Nephron (organoid): ENCODE measurements around the gene RD3L.

Experiments
- H3K27ac Mint-ChIP-seq, 3 experiments: 2 replicates each; pipeline ENCODE4 v1.8.0; 2020; ENCODE audit warnings: mixed read lengths in 3 of 3, mild to moderate bottlenecking in 2 of 3, moderate library complexity in 1 of 3
- H3K27me3 Mint-ChIP-seq: 2 replicates; pipeline ENCODE4 v1.8.0; 2021; ENCODE audit warnings: low read depth, mild to moderate bottlenecking, moderate library complexity, mixed read lengths
- H3K36me3 Mint-ChIP-seq: 2 replicates; pipeline ENCODE4 v1.8.0; 2020; ENCODE audit warnings: low read depth, mixed read lengths
- H3K4me1 Mint-ChIP-seq: 2 replicates; pipeline ENCODE4 v1.8.0; 2020; ENCODE audit warnings: mixed read lengths
- H3K4me3 Mint-ChIP-seq, 3 experiments: 2 replicates each; pipeline ENCODE4 v1.8.0; 2020; ENCODE audit warnings: mild to moderate bottlenecking in 3 of 3, mixed read lengths in 3 of 3, moderate library complexity in 2 of 3
- H3K9me3 Mint-ChIP-seq: 2 replicates; pipeline ENCODE4 v1.8.0; 2020; ENCODE audit warnings: mixed read lengths
- CTCF ChIP-seq, 3 experiments: fragments of 200-600 bp; sonication (generic); IDR thresholded peaks; one replicate each; pipeline ENCODE4 v1.5.0; 2021; ENCODE audit warnings: antibody characterized with exemption in 3 of 3; ENCODE audit not compliant: unreplicated experiment in 3 of 3

RD3L gene

GRCh38 chr14:103910984-103911383, 31.3 kb downstream of the RD3L start:
- peaks cover 26% of the 10 kb centered on the region for H3K36me3 Mint-ChIP-seq
- peaks cover 6% of the 10 kb centered on the region for H3K4me1 Mint-ChIP-seq
- TF ChIP-seq CTCF (IDR thresholded peaks at IDR 0.05; ENCODE audit: unreplicated experiment in 3 of 3): no peak
- no peak overlapping the region for H3K4me3 Mint-ChIP-seq
- no peak overlapping the region for H3K27ac Mint-ChIP-seq
- H3K27me3 Mint-ChIP-seq: no peaks in the 10 kb centered on the region
- no peaks in the 10 kb centered on the region for H3K9me3 Mint-ChIP-seq

GRCh38 chr14:103910262-103910935, 31.9 kb downstream of the RD3L start:
- peak overlapping the region; percentile 24 to 48 (median 45) for H3K4me3 Mint-ChIP-seq

GRCh38 chr14:103909531-103910261, 32.6 kb downstream of the RD3L start:
- Mint-ChIP-seq H3K4me3 (no peak overlapping the region), H3K9me3 (no peaks in the 10 kb centered on the region), H3K4me1 (peaks cover 6% of the 10 kb centered on the region), H3K27ac (peak overlapping the region; percentile 5 to 62 (median 37)), H3K36me3 (peaks cover 17% of the 10 kb centered on the region), H3K27me3 (peaks cover 4% of the 10 kb centered on the region)
- no peak for TF ChIP-seq CTCF (IDR thresholded peaks at IDR 0.05; ENCODE audit: unreplicated experiment in 3 of 3)

More at GRCh38 chr14:103910262-103910935, 31.9 kb downstream of the RD3L start:
- Mint-ChIP-seq H3K9me3 (no peaks in the 10 kb centered on the region), H3K27me3 (peaks cover 4% of the 10 kb centered on the region), H3K36me3 (peaks cover 21% of the 10 kb centered on the region), H3K27ac (peak overlapping the region; percentile 5 to 62 (median 37)), H3K4me1 (peaks cover 6% of the 10 kb centered on the region)
- TF ChIP-seq CTCF (IDR thresholded peaks at IDR 0.05; ENCODE audit: unreplicated experiment in 3 of 3): peak; percentile 87 to 90 (median 88)

GRCh38 chr14:103908580-103908979, 33.7 kb downstream of the RD3L start:
- no peaks in the 10 kb centered on the region for H3K9me3 Mint-ChIP-seq
- peaks cover 4% of the 10 kb centered on the region for H3K27me3 Mint-ChIP-seq
- H3K36me3 Mint-ChIP-seq: peaks cover 10% of the 10 kb centered on the region
- peak overlapping the region in 2 of 3 experiments; percentile 73 to 89 for H3K27ac Mint-ChIP-seq
- no peak for TF ChIP-seq CTCF (IDR thresholded peaks at IDR 0.05; ENCODE audit: unreplicated experiment in 3 of 3)
- no peak overlapping the region for H3K4me3 Mint-ChIP-seq
- H3K4me1 Mint-ChIP-seq: peaks cover 6% of the 10 kb centered on the region

GRCh38 chr14:103905842-103906456, 36.4 kb downstream of the RD3L start:
- H3K36me3 Mint-ChIP-seq: no peaks in the 10 kb centered on the region

More at GRCh38 chr14:103905842-103906456, 36.4 kb downstream of the RD3L start:
- TF ChIP-seq CTCF (IDR thresholded peaks at IDR 0.05; ENCODE audit: unreplicated experiment in 3 of 3): no peak
- Mint-ChIP-seq H3K4me3 (no peak overlapping the region), H3K9me3 (no peaks in the 10 kb centered on the region), H3K4me1 (peaks cover 6% of the 10 kb centered on the region), H3K27ac (no peak overlapping the region), H3K27me3 (peaks cover 4% of the 10 kb centered on the region)
